ENCODE results near the gene BCHE. TPM values are rescaled to one million over a fixed set of nuclear protein-coding genes. Genes with fewer than 3 reads are reported as not detected.

The BCHE gene
- total RNA-seq, 4 donors from 2014 or later = 4.5 to 6.8 (median 6.0) TPM

- no peak for DNase-seq (ENCODE audit: low spot score in 2 of 2)
- 77 to 85% methylated on average over 7 of the region's 7 CpGs for WGBS, 2 donors
- no peak overlapping the region for H3K4me3 ChIP-seq (ENCODE audit: low read depth, poor library complexity, severe bottlenecking)
- TF ChIP-seq CTCF (IDR thresholded peaks at IDR 0.05) (no peak), POLR2A (IDR thresholded peaks at IDR 0.05) (no peak)
- intact Hi-C loops (cut with DNase I; ENCODE audit: low total_unique reads) = no loop called here
Measured at GRCh38 chr3:165751637-165752036, 85.6 kb downstream of the BCHE start.

- H3K4me3 ChIP-seq (ENCODE audit: low read depth, poor library complexity, severe bottlenecking) = no peak overlapping the region
- DNase-seq (ENCODE audit: low spot score in 2 of 2) = no peak
- intact Hi-C loops (cut with DNase I; ENCODE audit: low total_unique reads) = no loop called here
- TF ChIP-seq CTCF (IDR thresholded peaks at IDR 0.05) (no peak), POLR2A (IDR thresholded peaks at IDR 0.05) (no peak)
Measured at GRCh38 chr3:165749821-165750220, 87.4 kb downstream of the BCHE start.

GRCh38 chr3:165749241-165749640 lies 88.0 kb downstream of the BCHE start:
- DNase-seq (ENCODE audit: low spot score in 2 of 2) = no peak
- intact Hi-C loops (cut with DNase I; ENCODE audit: low total_unique reads) = no loop called here
- no peak overlapping the region for H3K4me3 ChIP-seq (ENCODE audit: low read depth, poor library complexity, severe bottlenecking)
- 95 to 99% methylated on average over 2 of the region's 2 CpGs for WGBS, 2 donors
- no peak for TF ChIP-seq CTCF (IDR thresholded peaks at IDR 0.05)
- no peak for TF ChIP-seq POLR2A (IDR thresholded peaks at IDR 0.05)

- no peak overlapping the region for H3K4me3 ChIP-seq (ENCODE audit: low read depth, poor library complexity, severe bottlenecking)
- TF ChIP-seq POLR2A (IDR thresholded peaks at IDR 0.05) (no peak), CTCF (IDR thresholded peaks at IDR 0.05) (no peak)
- no peak for DNase-seq (ENCODE audit: low spot score in 2 of 2)
- WGBS, 2 donors = 21 to 29% methylated on average over 2 of the region's 2 CpGs
- intact Hi-C loops (cut with DNase I; ENCODE audit: low total_unique reads) = no loop called here
Measured at GRCh38 chr3:165748094-165748493, 89.1 kb downstream of the BCHE start.

- intact Hi-C loops (cut with DNase I; ENCODE audit: low total_unique reads) = no loop called here
- 64 to 68% methylated on average over 2 of the region's 2 CpGs for WGBS, 2 donors
- TF ChIP-seq POLR2A (IDR thresholded peaks at IDR 0.05) = no peak
- no peak for TF ChIP-seq CTCF (IDR thresholded peaks at IDR 0.05)
- DNase-seq (ENCODE audit: low spot score in 2 of 2) = no peak
- no peak overlapping the region for H3K4me3 ChIP-seq (ENCODE audit: low read depth, poor library complexity, severe bottlenecking)
Measured at GRCh38 chr3:165746874-165747273, 90.3 kb downstream of the BCHE start.

GRCh38 chr3:165744025-165744424 lies 93.2 kb downstream of the BCHE start:
- WGBS, 2 donors = 79 to 83% methylated on average over 3 of the region's 3 CpGs
- no peak overlapping the region for H3K4me3 ChIP-seq (ENCODE audit: low read depth, poor library complexity, severe bottlenecking)
- intact Hi-C loops (cut with DNase I; ENCODE audit: low total_unique reads) = no loop called here
- TF ChIP-seq CTCF (IDR thresholded peaks at IDR 0.05) (no peak), POLR2A (IDR thresholded peaks at IDR 0.05) (no peak)
- no peak for DNase-seq (ENCODE audit: low spot score in 2 of 2)

Data from lower leg skin (tissue), 4 donors.